MCF 10A (cell line): Measurements from ENCODE around the gene TATDN2. TPM values are rescaled to one million over a fixed set of nuclear protein-coding genes. Genes with fewer than 3 reads are reported as not detected.

Source experiments
- Bru-seq: library from RNA; stranded (reverse); fragments of 400-500 nt; gene quantifications from one replicate; lab custom pipeline; 2021; lab: Mats Ljungman, UMichigan
- BruChase-seq, 2 experiments: library from RNA; stranded (reverse); fragments of 400-500 nt; gene quantifications; one replicate each; lab custom pipeline; 2021; lab: Mats Ljungman, UMichigan
- BruUV-seq: library from RNA; stranded (reverse); fragments of 400-500 nt; replicated peaks from 2 replicates; lab custom pipeline; 2021; lab: Mats Ljungman, UMichigan
- CTCF ChIA-PET: fragments of 300-600 bp; sonication (Branson Sonifier 250); formaldehyde crosslinking; extraction: SDS; loops from one replicate; lab custom pipeline; 2021; ENCODE audit warnings: antibody characterized with exemption, inconsistent platforms; lab: Yijun Ruan, JAX
- POLR2A ChIA-PET: fragments of 300-600, 350-650 bp; sonication (Branson Sonifier 250); formaldehyde crosslinking; extraction: SDS; loops from one replicate; lab custom pipeline; 2020; ENCODE audit warnings: antibody characterized with exemption, inconsistent platforms; lab: Yijun Ruan, JAX
- DNase-seq: peaks from one replicate; pipeline ENCODE4 v3.0.0-alpha.2; 2018; ENCODE audit not compliant: unreplicated experiment
- H3K27ac Mint-ChIP-seq: one replicate; pipeline ENCODE4 v1.8.0; 2022; ENCODE audit warnings: mild to moderate bottlenecking, low read depth, mixed read lengths; ENCODE audit not compliant: unreplicated experiment
- H3K27me3 Mint-ChIP-seq: one replicate; pipeline ENCODE4 v1.8.0; 2022; ENCODE audit warnings: mixed read lengths; ENCODE audit not compliant: insufficient read depth, unreplicated experiment
- H3K36me3 Mint-ChIP-seq: one replicate; pipeline ENCODE4 v1.8.0; 2022; ENCODE audit warnings: mild to moderate bottlenecking, moderate library complexity, mixed read lengths; ENCODE audit not compliant: insufficient read depth, unreplicated experiment
- H3K4me1 Mint-ChIP-seq: one replicate; pipeline ENCODE4 v1.8.0; 2022; ENCODE audit warnings: mixed read lengths; ENCODE audit not compliant: insufficient read depth, unreplicated experiment
- H3K4me3 Mint-ChIP-seq: one replicate; pipeline ENCODE4 v1.8.0; 2022; ENCODE audit warnings: mild to moderate bottlenecking, moderate library complexity, mixed read lengths; ENCODE audit not compliant: unreplicated experiment
- H3K9me3 Mint-ChIP-seq: one replicate; pipeline ENCODE4 v1.8.0; 2022; ENCODE audit warnings: mixed read lengths; ENCODE audit not compliant: unreplicated experiment
- intact Hi-C: fragments of 100-400 bp; cut with micrococcal nuclease; formaldehyde crosslinking; loops from 2 replicates; pipeline ENCODE4 v1.14.1; 2022
- long read RNA-seq: library from polyadenylated mRNA; stranded (forward); transcript quantifications from one replicate; pipeline ENCODE4 v2.0.0, GENCODE V29; 2022
- total RNA-seq: library from RNA; stranded (reverse); gene quantifications from 2 replicates; pipeline ENCODE4 v1.2.3, GENCODE V29; 2022
- TF ChIP-seq, protein P1 (sequence below): fragments of 200-600 bp; IDR thresholded peaks from one replicate; pipeline ENCODE4 v1.8.0; 2022; ENCODE audit warnings: antibody characterized with exemption, mild to moderate bottlenecking; ENCODE audit not compliant: unreplicated experiment

Gene TATDN2, protein sequence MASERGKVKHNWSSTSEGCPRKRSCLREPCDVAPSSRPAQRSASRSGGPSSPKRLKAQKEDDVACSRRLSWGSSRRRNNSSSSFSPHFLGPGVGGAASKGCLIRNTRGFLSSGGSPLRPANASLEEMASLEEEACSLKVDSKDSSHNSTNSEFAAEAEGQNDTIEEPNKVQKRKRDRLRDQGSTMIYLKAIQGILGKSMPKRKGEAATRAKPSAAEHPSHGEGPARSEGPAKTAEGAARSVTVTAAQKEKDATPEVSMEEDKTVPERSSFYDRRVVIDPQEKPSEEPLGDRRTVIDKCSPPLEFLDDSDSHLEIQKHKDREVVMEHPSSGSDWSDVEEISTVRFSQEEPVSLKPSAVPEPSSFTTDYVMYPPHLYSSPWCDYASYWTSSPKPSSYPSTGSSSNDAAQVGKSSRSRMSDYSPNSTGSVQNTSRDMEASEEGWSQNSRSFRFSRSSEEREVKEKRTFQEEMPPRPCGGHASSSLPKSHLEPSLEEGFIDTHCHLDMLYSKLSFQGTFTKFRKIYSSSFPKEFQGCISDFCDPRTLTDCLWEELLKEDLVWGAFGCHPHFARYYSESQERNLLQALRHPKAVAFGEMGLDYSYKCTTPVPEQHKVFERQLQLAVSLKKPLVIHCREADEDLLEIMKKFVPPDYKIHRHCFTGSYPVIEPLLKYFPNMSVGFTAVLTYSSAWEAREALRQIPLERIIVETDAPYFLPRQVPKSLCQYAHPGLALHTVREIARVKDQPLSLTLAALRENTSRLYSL
- total RNA-seq (21.0 and 25.9 TPM in 2 replicates), Bru-seq, nascent RNA (percentile 67 among the genes with signal in this experiment), BruChase-seq, experiment 1, labeled RNA remaining after a 6-hour chase (percentile 95 among the genes with signal in this experiment), BruChase-seq, experiment 2, labeled RNA remaining after a 2-hour chase (percentile 89 among the genes with signal in this experiment)
- long read RNA-seq, full-length matches to known transcripts, result 5 of 10 reads
- long read RNA-seq, partial matches to known transcripts, result 2 of 10 reads
- long read RNA-seq, other reads (novel, unspliced or antisense), result 3 of 10 reads

DNA sequence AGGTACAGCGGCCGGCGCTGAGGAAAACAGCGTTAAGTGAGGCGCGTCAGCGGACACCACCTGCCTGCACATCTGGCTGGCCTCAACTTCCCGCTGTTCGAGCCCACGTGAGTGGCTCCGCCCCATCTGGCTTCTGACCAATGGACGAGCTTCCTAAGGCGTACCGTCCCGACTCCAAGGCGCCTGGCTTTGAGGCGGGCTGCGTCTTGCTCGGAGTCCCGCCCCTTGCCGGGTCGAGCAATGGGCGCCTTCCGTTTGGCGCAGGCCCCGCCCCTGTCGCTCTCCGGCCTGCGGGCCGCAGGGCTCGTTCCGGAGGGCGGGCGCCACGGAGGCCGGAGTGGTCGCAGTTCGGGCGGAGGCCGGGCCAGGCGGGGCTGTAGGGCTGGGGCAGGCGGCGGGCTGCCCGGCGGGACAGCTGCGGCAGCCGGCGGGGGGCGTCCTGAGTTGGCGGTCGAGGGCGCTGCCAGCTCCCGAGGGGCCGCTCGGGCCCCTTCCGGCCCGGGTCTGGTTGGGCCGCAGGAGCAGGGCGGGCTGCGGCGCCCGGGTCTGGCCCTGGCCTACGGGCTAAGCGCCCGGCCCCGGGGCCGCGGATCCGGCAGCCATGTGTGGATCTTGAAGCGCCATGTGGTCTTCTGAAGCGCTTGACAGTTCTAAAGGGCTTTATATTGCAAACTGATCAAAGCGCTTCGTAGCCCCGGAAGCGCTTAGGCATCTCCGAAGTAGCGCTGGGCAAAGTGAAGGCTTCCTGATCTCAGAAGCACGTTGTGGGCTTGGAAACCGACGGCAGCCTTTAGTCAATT, at the start of gene TATDN2:
TSS of gene TATDN2 (plus strand) at position 276 of the 800 bp plus-strand sequence. CDS start 742 bp downstream, outside the sequence.
- Mint-ChIP-seq H3K9me3 (no peaks in the 10 kb centered on the region), H3K4me3 (peak within 1 kb of the TSS; percentile 90), H3K27ac (peak within 1 kb of the TSS; percentile 69), H3K4me1 (peaks cover 32% of the 10 kb centered on the region), H3K27me3 (no peaks in the 10 kb centered on the region), H3K36me3 (peaks cover 28% of the 10 kb centered on the region)
- intact Hi-C loops, result no loop called here
- BruUV-seq, result TSS peak; percentile 60
- TF ChIP-seq, protein P1, sequence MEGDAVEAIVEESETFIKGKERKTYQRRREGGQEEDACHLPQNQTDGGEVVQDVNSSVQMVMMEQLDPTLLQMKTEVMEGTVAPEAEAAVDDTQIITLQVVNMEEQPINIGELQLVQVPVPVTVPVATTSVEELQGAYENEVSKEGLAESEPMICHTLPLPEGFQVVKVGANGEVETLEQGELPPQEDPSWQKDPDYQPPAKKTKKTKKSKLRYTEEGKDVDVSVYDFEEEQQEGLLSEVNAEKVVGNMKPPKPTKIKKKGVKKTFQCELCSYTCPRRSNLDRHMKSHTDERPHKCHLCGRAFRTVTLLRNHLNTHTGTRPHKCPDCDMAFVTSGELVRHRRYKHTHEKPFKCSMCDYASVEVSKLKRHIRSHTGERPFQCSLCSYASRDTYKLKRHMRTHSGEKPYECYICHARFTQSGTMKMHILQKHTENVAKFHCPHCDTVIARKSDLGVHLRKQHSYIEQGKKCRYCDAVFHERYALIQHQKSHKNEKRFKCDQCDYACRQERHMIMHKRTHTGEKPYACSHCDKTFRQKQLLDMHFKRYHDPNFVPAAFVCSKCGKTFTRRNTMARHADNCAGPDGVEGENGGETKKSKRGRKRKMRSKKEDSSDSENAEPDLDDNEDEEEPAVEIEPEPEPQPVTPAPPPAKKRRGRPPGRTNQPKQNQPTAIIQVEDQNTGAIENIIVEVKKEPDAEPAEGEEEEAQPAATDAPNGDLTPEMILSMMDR, result no peak
- ChIA-PET CTCF (interaction anchor here (0.6 to 1.1 kb wide), 2 partner anchors 57 to 121 kb away, joined by 3 read pairs; no protein-coding TSS in a partner anchor), POLR2A (interaction anchor here (0.6 to 1.9 kb wide), 21 partner anchors 8 to 455 kb away, joined by 3 to 18 read pairs (median 3); partner anchors contain the start of genes ARPC4, FANCD2, SEC13 and VHL)
- peak; percentile 98 for DNase-seq

DNA sequence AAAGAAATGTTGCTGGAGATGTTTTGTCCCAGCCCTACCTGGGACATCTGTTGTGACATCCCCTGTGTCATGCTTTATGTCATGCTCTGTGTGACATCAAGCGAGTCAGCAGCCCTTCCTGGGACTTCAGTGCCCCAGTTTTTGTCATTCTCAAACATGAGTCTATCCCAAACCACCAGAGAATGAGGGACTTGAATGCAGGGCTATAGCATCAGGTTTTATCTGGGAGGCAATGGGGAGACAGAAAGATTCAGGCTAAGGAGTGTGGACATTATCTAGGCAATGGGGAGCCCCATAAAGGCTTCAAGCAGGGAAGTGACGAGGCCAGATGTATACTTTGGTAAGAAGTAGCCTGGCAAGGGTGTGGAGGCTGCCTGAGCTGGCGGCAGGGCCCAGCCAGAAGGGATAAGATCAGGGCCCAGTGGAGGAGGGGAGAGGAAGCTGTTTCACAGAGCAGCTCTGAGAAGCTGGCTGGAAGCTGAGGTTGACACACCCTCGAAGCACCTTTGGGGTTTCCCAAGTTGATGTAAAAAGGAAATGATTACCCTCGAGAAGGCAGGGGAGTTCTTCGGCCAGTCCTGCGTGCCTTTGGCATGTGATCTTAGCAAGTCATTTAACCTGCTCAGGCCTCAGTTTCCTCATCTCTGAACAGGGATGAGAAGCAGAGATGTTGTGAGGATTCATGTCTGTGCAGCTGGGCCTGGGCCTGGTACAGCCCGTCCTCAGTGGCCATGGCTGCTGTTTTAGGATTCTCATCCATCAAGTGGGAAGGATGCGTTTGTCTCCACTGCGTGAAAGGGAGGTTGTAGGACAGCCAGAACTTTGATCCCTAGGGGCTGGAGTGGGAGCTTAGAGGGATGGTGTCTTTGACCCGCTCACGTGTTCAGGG, 49.3 kb upstream of the TATDN2 start:
- Mint-ChIP-seq H3K4me3 (no peak overlapping the region), H3K4me1 (peaks cover 28% of the 10 kb centered on the region), H3K36me3 (peaks cover 11% of the 10 kb centered on the region), H3K27me3 (no peaks in the 10 kb centered on the region), H3K9me3 (no peaks in the 10 kb centered on the region), H3K27ac (peak overlapping the region; percentile 73)
- POLR2A ChIA-PET, result interaction anchor here (0.6 to 1.3 kb wide), 5 partner anchors 9 to 205 kb away, joined by 3 to 5 read pairs (median 3); no protein-coding TSS in a partner anchor
- BruUV-seq, result TSS peak; percentile 69
- intact Hi-C loops, result no loop called here
- TF ChIP-seq, protein P1, result no peak
- peak; percentile 85 for DNase-seq
- CTCF ChIA-PET, result interaction anchor here (0.6 to 1.0 kb wide), 5 partner anchors 9 to 483 kb away, joined by 3 to 7 read pairs (median 3); no protein-coding TSS in a partner anchor

DNA sequence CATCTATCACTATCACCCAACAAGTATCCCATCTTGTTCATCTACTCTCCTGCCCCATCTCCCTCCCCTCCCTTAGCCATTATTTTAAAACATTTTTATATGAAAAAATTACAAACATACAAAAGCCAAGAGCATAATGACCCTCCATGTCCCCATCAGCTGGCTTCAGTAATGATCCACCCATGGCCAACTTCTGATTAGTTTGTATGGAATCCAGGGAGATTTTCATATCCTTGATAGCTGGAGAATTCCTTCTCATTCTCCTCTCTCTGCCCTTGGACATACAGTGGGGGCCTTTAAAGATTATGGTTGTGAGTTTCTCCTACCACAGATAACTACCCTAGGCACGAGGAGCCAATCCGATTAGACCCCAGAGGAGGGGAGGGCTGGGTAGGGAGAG, 43.3 kb upstream of the TATDN2 start:
- POLR2A ChIA-PET, result interaction anchor here (0.6 to 5.2 kb wide), 6 partner anchors 8 to 63 kb away, joined by 3 to 87 read pairs (median 4); partner anchors contain the start of gene VHL
- Mint-ChIP-seq H3K4me3 (no peak overlapping the region), H3K9me3 (no peaks in the 10 kb centered on the region), H3K27me3 (no peaks in the 10 kb centered on the region), H3K27ac (peak overlapping the region; percentile 77), H3K36me3 (peaks cover 17% of the 10 kb centered on the region), H3K4me1 (peaks cover 8% of the 10 kb centered on the region)
- no peak for DNase-seq
- no TSS peak for BruUV-seq
- intact Hi-C loops, result no loop called here
- CTCF ChIA-PET, result interaction anchor here (1.3 to 3.9 kb wide), 3 partner anchors 11 to 18 kb away, joined by 4 to 19 read pairs (median 13); no protein-coding TSS in a partner anchor
- TF ChIP-seq, protein P1, result no peak
